ENCODE measurements around the gene NGLY1. TPM values are rescaled to one million over a fixed set of nuclear protein-coding genes. Genes with fewer than 3 reads are reported as not detected.

The NGLY1 gene
- total and polyA plus RNA-seq, 10 of the 15 experiments (the other 5 are each of a cell fraction or from before 2014, with no cell fraction given) = 29.8 to 73.5 (median 47.0) TPM

- H2AFZ ChIP-seq (ENCODE audit: control insufficient read depth, low read depth, low read length) = no peak overlapping the region
- no peaks in the 10 kb centered on the region for H3K36me3 ChIP-seq (ENCODE audit: control insufficient read depth in 2 of 2, insufficient read depth in 2 of 2, low read length in 1 of 2)
- ATAC-seq (no peak), FAIRE-seq (no peak), DNase-seq (ENCODE audit: low read depth, low spot score) (no peak)
- H3K9me3 ChIP-seq (replicated peaks; ENCODE audit: control insufficient read depth, insufficient read depth, low read length) = no peaks in the 10 kb centered on the region
- H3K9ac ChIP-seq (ENCODE audit: control insufficient read depth, insufficient read depth, low read length) = no peak overlapping the region
- WGBS (ENCODE audit: insufficient coverage, insufficient replicate concordance, low lambda C conversion rate, missing lambda C conversion rate) = 93% methylated on average over 3 of the region's 3 CpGs
- BruUV-seq (replicated peaks) = no TSS peak
- H3K27ac ChIP-seq (ENCODE audit: control insufficient read depth, insufficient read depth) = no peak overlapping the region
- H4K20me1 ChIP-seq (ENCODE audit: control insufficient read depth, insufficient read depth) = no peaks in the 10 kb centered on the region
- ChIA-PET POLR2A (interaction anchor here (0.6 to 1.3 kb wide), 3 partner anchors 12 to 187 kb away, joined by 3 read pairs; no protein-coding TSS in a partner anchor), RAD21 (ENCODE audit: unreplicated experiment) (interaction anchor here (0.9 kb wide), 1 partner anchor 115 kb away, joined by 3 read pairs; no protein-coding TSS in a partner anchor), SMC1A (ENCODE audit: uncharacterized antibody, unreplicated experiment) (interaction anchor here (0.5 to 1.6 kb wide), 4 partner anchors 15 to 156 kb away, joined by 3 to 8 read pairs (median 3); no protein-coding TSS in a partner anchor), CTCF (interaction anchor here (0.9 to 1.0 kb wide), 2 partner anchors 59 to 68 kb away, joined by 3 to 4 read pairs; no protein-coding TSS in a partner anchor)
- in situ Hi-C loops (cut with MboI) = loop anchor here (25.0 kb wide), 1 partner anchor 1849 kb away; the partner anchor contains the start of gene NR1D2
- intact Hi-C loops (cut with micrococcal nuclease; ENCODE audit: unreplicated experiment) = no loop called here
- peaks cover 43% of the 10 kb centered on the region for H3K79me2 ChIP-seq (ENCODE audit: control insufficient read depth, insufficient read depth, low read length)
- H3K4me3 ChIP-seq = no peak overlapping the region
- H3K4me2 ChIP-seq (ENCODE audit: control insufficient read depth, insufficient read depth) = no peak overlapping the region
- no peaks in the 10 kb centered on the region for H3K27me3 ChIP-seq (replicated peaks in 1 of 2; ENCODE audit: control insufficient read depth in 2 of 2, insufficient read depth in 2 of 2, low read length in 1 of 2)
- H3K4me1 ChIP-seq (ENCODE audit: control insufficient read depth, insufficient read depth, low read length) = peaks cover 2% of the 10 kb centered on the region
- TF ChIP-seq, protein P1, sequence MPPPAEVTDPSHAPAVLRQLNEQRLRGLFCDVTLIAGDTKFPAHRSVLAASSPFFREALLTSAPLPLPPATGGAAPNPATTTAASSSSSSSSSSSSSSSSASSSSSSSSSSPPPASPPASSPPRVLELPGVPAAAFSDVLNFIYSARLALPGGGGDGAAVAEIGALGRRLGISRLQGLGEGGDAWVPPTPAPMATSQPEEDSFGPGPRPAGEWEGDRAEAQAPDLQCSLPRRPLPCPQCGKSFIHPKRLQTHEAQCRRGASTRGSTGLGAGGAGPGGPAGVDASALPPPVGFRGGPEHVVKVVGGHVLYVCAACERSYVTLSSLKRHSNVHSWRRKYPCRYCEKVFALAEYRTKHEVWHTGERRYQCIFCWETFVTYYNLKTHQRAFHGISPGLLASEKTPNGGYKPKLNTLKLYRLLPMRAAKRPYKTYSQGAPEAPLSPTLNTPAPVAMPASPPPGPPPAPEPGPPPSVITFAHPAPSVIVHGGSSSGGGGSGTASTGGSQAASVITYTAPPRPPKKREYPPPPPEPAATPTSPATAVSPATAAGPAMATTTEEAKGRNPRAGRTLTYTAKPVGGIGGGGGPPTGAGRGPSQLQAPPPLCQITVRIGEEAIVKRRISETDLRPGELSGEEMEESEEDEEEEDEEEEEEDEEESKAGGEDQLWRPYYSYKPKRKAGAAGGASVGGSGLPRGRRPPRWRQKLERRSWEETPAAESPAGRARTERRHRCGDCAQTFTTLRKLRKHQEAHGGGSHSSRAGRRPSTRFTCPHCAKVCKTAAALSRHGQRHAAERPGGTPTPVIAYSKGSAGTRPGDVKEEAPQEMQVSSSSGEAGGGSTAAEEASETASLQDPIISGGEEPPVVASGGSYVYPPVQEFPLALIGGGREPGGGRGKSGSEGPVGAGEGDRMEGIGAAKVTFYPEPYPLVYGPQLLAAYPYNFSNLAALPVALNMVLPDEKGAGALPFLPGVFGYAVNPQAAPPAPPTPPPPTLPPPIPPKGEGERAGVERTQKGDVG (CRISPR knock-in tag; IDR thresholded peaks at IDR 0.05) = no peak
- no peak for TF ChIP-seq RB1 (IDR thresholded peaks at IDR 0.05; ENCODE audit: borderline replicate concordance)
- TF ChIP-seq CHD2 (IDR thresholded peaks at IDR 0.05; ENCODE audit: borderline replicate concordance, low read depth, low read length) = no peak
- no peak for TF ChIP-seq HCFC1 (IDR thresholded peaks at IDR 0.05; ENCODE audit: low read length)
- TF ChIP-seq CHD1 (IDR thresholded peaks at IDR 0.05; ENCODE audit: low read depth, low read length) = no peak
- TF ChIP-seq CUX1 (IDR thresholded peaks at IDR 0.05; ENCODE audit: insufficient replicate concordance, low read depth, low read length) = no peak
- no peak for TF ChIP-seq SREBF1 (IDR thresholded peaks at IDR 0.05; ENCODE audit: low read length)
- TF ChIP-seq RCOR1 (conservative IDR thresholded peaks at IDR 0.05; ENCODE audit: low read depth, low read length) = no peak
- TF ChIP-seq IKZF1 (conservative IDR thresholded peaks at IDR 0.05) = no peak
- no peak for TF ChIP-seq TAF1 (IDR thresholded peaks at IDR 0.05; ENCODE audit: borderline replicate concordance, low read depth, low read length)
- TF ChIP-seq SUZ12 (IDR thresholded peaks at IDR 0.05; ENCODE audit: unreplicated experiment) = no peak
- TF ChIP-seq, protein P2, sequence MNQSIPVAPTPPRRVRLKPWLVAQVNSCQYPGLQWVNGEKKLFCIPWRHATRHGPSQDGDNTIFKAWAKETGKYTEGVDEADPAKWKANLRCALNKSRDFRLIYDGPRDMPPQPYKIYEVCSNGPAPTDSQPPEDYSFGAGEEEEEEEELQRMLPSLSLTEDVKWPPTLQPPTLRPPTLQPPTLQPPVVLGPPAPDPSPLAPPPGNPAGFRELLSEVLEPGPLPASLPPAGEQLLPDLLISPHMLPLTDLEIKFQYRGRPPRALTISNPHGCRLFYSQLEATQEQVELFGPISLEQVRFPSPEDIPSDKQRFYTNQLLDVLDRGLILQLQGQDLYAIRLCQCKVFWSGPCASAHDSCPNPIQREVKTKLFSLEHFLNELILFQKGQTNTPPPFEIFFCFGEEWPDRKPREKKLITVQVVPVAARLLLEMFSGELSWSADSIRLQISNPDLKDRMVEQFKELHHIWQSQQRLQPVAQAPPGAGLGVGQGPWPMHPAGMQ (IDR thresholded peaks at IDR 0.05; ENCODE audit: borderline replicate concordance) = no peak
- no peak for TF ChIP-seq ATF2 (IDR thresholded peaks at IDR 0.05; ENCODE audit: low read length)
Observed at GRCh38 chr3:25785826-25786225, 2.6 kb upstream of the NGLY1 start.

Data from GM12878 (cell line).